ENCODE data around the gene USP30.

USP30 gene

GRCh38 chr12:109054520-109054919, 2.1 kb downstream of the USP30 start:
- no peaks in the 10 kb centered on the region for H3K9me3 ChIP-seq (ENCODE audit: low read length)
- H3K9ac ChIP-seq (ENCODE audit: low read length): no peak overlapping the region
- peaks cover 13% of the 10 kb centered on the region for H3K4me1 ChIP-seq (ENCODE audit: insufficient read depth, low read length)
- no peak overlapping the region for H3K27ac ChIP-seq (ENCODE audit: low read depth, low read length)
- no peak overlapping the region for H3K4me3 ChIP-seq (ENCODE audit: low read depth in 1 of 2, low read length in 2 of 2)
- H3K36me3 ChIP-seq (ENCODE audit: insufficient read depth, low read length): peaks cover 13% of the 10 kb centered on the region
- H3K27me3 ChIP-seq (ENCODE audit: control insufficient read depth in 1 of 2, insufficient read depth in 2 of 2, low read length in 2 of 2): no peaks in the 10 kb centered on the region

- H3K9me3 ChIP-seq (ENCODE audit: low read length): no peaks in the 10 kb centered on the region
- H3K9ac ChIP-seq (ENCODE audit: low read length): no peak overlapping the region
- no peak overlapping the region for H3K27ac ChIP-seq (ENCODE audit: low read depth, low read length)
- no peak overlapping the region for H3K4me3 ChIP-seq (ENCODE audit: low read depth in 1 of 2, low read length in 2 of 2)
- H3K27me3 ChIP-seq (ENCODE audit: control insufficient read depth in 1 of 2, insufficient read depth in 2 of 2, low read length in 2 of 2): no peaks in the 10 kb centered on the region
- H3K36me3 ChIP-seq (ENCODE audit: insufficient read depth, low read length): peaks cover 19% of the 10 kb centered on the region
- H3K4me1 ChIP-seq (ENCODE audit: insufficient read depth, low read length): peaks cover 13% of the 10 kb centered on the region
Observed at GRCh38 chr12:109056891-109057290, 4.5 kb downstream of the USP30 start.

GRCh38 chr12:109057376-109057775, 5.0 kb downstream of the USP30 start:
- H3K4me3 ChIP-seq (ENCODE audit: low read depth in 1 of 2, low read length in 2 of 2): no peak overlapping the region
- H3K9ac ChIP-seq (ENCODE audit: low read length): no peak overlapping the region
- peaks cover 19% of the 10 kb centered on the region for H3K36me3 ChIP-seq (ENCODE audit: insufficient read depth, low read length)
- peaks cover 13% of the 10 kb centered on the region for H3K4me1 ChIP-seq (ENCODE audit: insufficient read depth, low read length)
- no peak overlapping the region for H3K27ac ChIP-seq (ENCODE audit: low read depth, low read length)
- H3K9me3 ChIP-seq (ENCODE audit: low read length): no peaks in the 10 kb centered on the region
- no peaks in the 10 kb centered on the region for H3K27me3 ChIP-seq (ENCODE audit: control insufficient read depth in 1 of 2, insufficient read depth in 2 of 2, low read length in 2 of 2)

- H3K36me3 ChIP-seq (ENCODE audit: insufficient read depth, low read length): peaks cover 19% of the 10 kb centered on the region
- H3K4me1 ChIP-seq (ENCODE audit: insufficient read depth, low read length): peaks cover 5% of the 10 kb centered on the region
- no peak overlapping the region for H3K9ac ChIP-seq (ENCODE audit: low read length)
- H3K9me3 ChIP-seq (ENCODE audit: low read length): no peaks in the 10 kb centered on the region
- H3K4me3 ChIP-seq (ENCODE audit: low read depth in 1 of 2, low read length in 2 of 2): no peak overlapping the region
- H3K27me3 ChIP-seq (ENCODE audit: control insufficient read depth in 1 of 2, insufficient read depth in 2 of 2, low read length in 2 of 2): no peaks in the 10 kb centered on the region
- no peak overlapping the region for H3K27ac ChIP-seq (ENCODE audit: low read depth, low read length)
Observed at GRCh38 chr12:109058773-109059172, 6.4 kb downstream of the USP30 start.

- Histone ChIP-seq H3K9ac (ENCODE audit: low read length) (no peak overlapping the region), H3K4me1 (ENCODE audit: insufficient read depth, low read length) (no peaks in the 10 kb centered on the region), H3K27me3 (ENCODE audit: control insufficient read depth in 1 of 2, insufficient read depth in 2 of 2, low read length in 2 of 2) (no peaks in the 10 kb centered on the region), H3K36me3 (ENCODE audit: insufficient read depth, low read length) (peaks cover 23% of the 10 kb centered on the region), H3K4me3 (ENCODE audit: low read depth in 1 of 2, low read length in 2 of 2) (no peak overlapping the region), H3K9me3 (ENCODE audit: low read length) (no peaks in the 10 kb centered on the region), H3K27ac (ENCODE audit: low read depth, low read length) (no peak overlapping the region)
Observed at GRCh38 chr12:109064143-109064542, 11.8 kb downstream of the USP30 start.

GRCh38 chr12:109065154-109065852, 12.9 kb downstream of the USP30 start:
- Histone ChIP-seq H3K27ac (ENCODE audit: low read depth, low read length) (no peak overlapping the region), H3K36me3 (ENCODE audit: insufficient read depth, low read length) (peaks cover 29% of the 10 kb centered on the region), H3K9me3 (ENCODE audit: low read length) (no peaks in the 10 kb centered on the region), H3K27me3 (ENCODE audit: control insufficient read depth in 1 of 2, insufficient read depth in 2 of 2, low read length in 2 of 2) (no peaks in the 10 kb centered on the region), H3K9ac (ENCODE audit: low read length) (no peak overlapping the region), H3K4me3 (ENCODE audit: low read depth in 1 of 2, low read length in 2 of 2) (no peak overlapping the region), H3K4me1 (ENCODE audit: insufficient read depth, low read length) (no peaks in the 10 kb centered on the region)

- no peak overlapping the region for H3K9ac ChIP-seq (ENCODE audit: low read length)
- H3K9me3 ChIP-seq (ENCODE audit: low read length): no peaks in the 10 kb centered on the region
- H3K36me3 ChIP-seq (ENCODE audit: insufficient read depth, low read length): peaks cover 30% of the 10 kb centered on the region
- H3K4me3 ChIP-seq (ENCODE audit: low read depth in 1 of 2, low read length in 2 of 2): no peak overlapping the region
- H3K4me1 ChIP-seq (ENCODE audit: insufficient read depth, low read length): no peaks in the 10 kb centered on the region
- H3K27me3 ChIP-seq (ENCODE audit: control insufficient read depth in 1 of 2, insufficient read depth in 2 of 2, low read length in 2 of 2): no peaks in the 10 kb centered on the region
- no peak overlapping the region for H3K27ac ChIP-seq (ENCODE audit: low read depth, low read length)
Observed at GRCh38 chr12:109065853-109066193, 13.4 kb downstream of the USP30 start.

- H3K4me3 ChIP-seq (ENCODE audit: low read depth in 1 of 2, low read length in 2 of 2): no peak overlapping the region
- no peaks in the 10 kb centered on the region for H3K4me1 ChIP-seq (ENCODE audit: insufficient read depth, low read length)
- no peaks in the 10 kb centered on the region for H3K9me3 ChIP-seq (ENCODE audit: low read length)
- H3K27me3 ChIP-seq (ENCODE audit: control insufficient read depth in 1 of 2, insufficient read depth in 2 of 2, low read length in 2 of 2): no peaks in the 10 kb centered on the region
- H3K36me3 ChIP-seq (ENCODE audit: insufficient read depth, low read length): peaks cover 52% of the 10 kb centered on the region
- no peak overlapping the region for H3K27ac ChIP-seq (ENCODE audit: low read depth, low read length)
- H3K9ac ChIP-seq (ENCODE audit: low read length): no peak overlapping the region
Observed at GRCh38 chr12:109069307-109070271, 17.2 kb downstream of the USP30 start.

GRCh38 chr12:109074866-109075265, 22.5 kb downstream of the USP30 start:
- H3K36me3 ChIP-seq (ENCODE audit: insufficient read depth, low read length): peaks cover 35% of the 10 kb centered on the region

GRCh38 chr12:109082751-109083150, 30.4 kb downstream of the USP30 start:
- no peaks in the 10 kb centered on the region for H3K27me3 ChIP-seq (ENCODE audit: control insufficient read depth in 1 of 2, insufficient read depth in 2 of 2, low read length in 2 of 2)
- peaks cover 59% of the 10 kb centered on the region for H3K36me3 ChIP-seq (ENCODE audit: insufficient read depth, low read length)

More at GRCh38 chr12:109074866-109075265, 22.5 kb downstream of the USP30 start:
- Histone ChIP-seq H3K9me3 (ENCODE audit: low read length) (no peaks in the 10 kb centered on the region), H3K27me3 (ENCODE audit: control insufficient read depth in 1 of 2, insufficient read depth in 2 of 2, low read length in 2 of 2) (no peaks in the 10 kb centered on the region), H3K9ac (ENCODE audit: low read length) (no peak overlapping the region), H3K4me3 (ENCODE audit: low read depth in 1 of 2, low read length in 2 of 2) (no peak overlapping the region), H3K27ac (ENCODE audit: low read depth, low read length) (no peak overlapping the region), H3K4me1 (ENCODE audit: insufficient read depth, low read length) (no peaks in the 10 kb centered on the region)

GRCh38 chr12:109084425-109084824, 32.0 kb downstream of the USP30 start:
- Histone ChIP-seq H3K27ac (ENCODE audit: low read depth, low read length) (no peak overlapping the region), H3K9ac (ENCODE audit: low read length) (no peak overlapping the region), H3K9me3 (ENCODE audit: low read length) (no peaks in the 10 kb centered on the region), H3K27me3 (ENCODE audit: control insufficient read depth in 1 of 2, insufficient read depth in 2 of 2, low read length in 2 of 2) (no peaks in the 10 kb centered on the region), H3K36me3 (ENCODE audit: insufficient read depth, low read length) (peaks cover 71% of the 10 kb centered on the region), H3K4me1 (ENCODE audit: insufficient read depth, low read length) (no peaks in the 10 kb centered on the region), H3K4me3 (ENCODE audit: low read depth in 1 of 2, low read length in 2 of 2) (no peak overlapping the region)

More at GRCh38 chr12:109082751-109083150, 30.4 kb downstream of the USP30 start:
- no peaks in the 10 kb centered on the region for H3K9me3 ChIP-seq (ENCODE audit: low read length)
- no peak overlapping the region for H3K4me3 ChIP-seq (ENCODE audit: low read depth in 1 of 2, low read length in 2 of 2)
- no peak overlapping the region for H3K27ac ChIP-seq (ENCODE audit: low read depth, low read length)
- H3K4me1 ChIP-seq (ENCODE audit: insufficient read depth, low read length): no peaks in the 10 kb centered on the region
- H3K9ac ChIP-seq (ENCODE audit: low read length): no peak overlapping the region
